ENCODE results near the gene RASGRF2. TPM values are rescaled to one million over a fixed set of nuclear protein-coding genes. Genes with fewer than 3 reads are reported as not detected.

RASGRF2 gene
- polyA plus RNA-seq, 2 of the 4 experiments (the other 2 are of a cell fraction) = 1.4 to 2.1 TPM

- FAIRE-seq = no peak
- 81% methylated on average over 4 of the region's 4 CpGs for WGBS (ENCODE audit: missing lambda C conversion rate)
- CTCF ChIA-PET = interaction anchor here (1.0 to 3.0 kb wide), 3 partner anchors 8 to 56 kb away, joined by 3 to 12 read pairs (median 3); no protein-coding TSS in a partner anchor
Observed at GRCh38 chr5:81244451-81244850, 284.3 kb downstream of the RASGRF2 start.

GRCh38 chr5:81245871-81246235 lies 285.7 kb downstream of the RASGRF2 start:
- Histone ChIP-seq H3K4me1 (peaks cover 29% of the 10 kb centered on the region), H3K4me2 (peak overlapping the region; percentile 51), H3K4me3 (no peak overlapping the region), H3K27ac (peak overlapping the region; percentile 61 to 67; a peak in 4 of 6 replicates), H3K9me3 (peaks cover 6% of the 10 kb centered on the region; the same call in 1 of the 3 replicates)
- CTCF ChIA-PET = interaction anchor here (3.0 kb wide), 1 partner anchor 54 kb away, joined by 12 read pairs; no protein-coding TSS in a partner anchor
- POLR2A ChIA-PET = no interaction called here
- ATAC-seq (no peak), FAIRE-seq (no peak), DNase-seq (ENCODE audit: low read depth in 1 of 2, low spot score in 1 of 2) (no peak)
- TF ChIP-seq RFX5 (IDR thresholded peaks at IDR 0.05) (no peak), MYC (IDR thresholded peaks at IDR 0.05; ENCODE audit: borderline replicate concordance, low read length) (no peak), EHF (CRISPR knock-in tag; IDR thresholded peaks at IDR 0.05) (no peak), MAX (IDR thresholded peaks at IDR 0.05) (no peak), FOXS1 (CRISPR knock-in tag; IDR thresholded peaks at IDR 0.05) (no peak), FOSL2 (IDR thresholded peaks at IDR 0.05) (no peak), FOSL2 (CRISPR knock-in tag; IDR thresholded peaks at IDR 0.05) (no peak), PBX3 (IDR thresholded peaks at IDR 0.05) (no peak), KDM5A (IDR thresholded peaks at IDR 0.05) (no peak), RNF2 (IDR thresholded peaks at IDR 0.05; ENCODE audit: borderline replicate concordance, low read depth) (no peak), EP300 (IDR thresholded peaks at IDR 0.05) (no peak), RCOR1 (IDR thresholded peaks at IDR 0.05; ENCODE audit: low read depth, low read length) (no peak), USF2 (IDR thresholded peaks at IDR 0.05) (no peak), SREBF2 (IDR thresholded peaks at IDR 0.05) (no peak)
- 75% methylated on average over 5 of the region's 5 CpGs for WGBS (ENCODE audit: missing lambda C conversion rate)

More at GRCh38 chr5:81244451-81244850, 284.3 kb downstream of the RASGRF2 start:
- peak overlapping the region; percentile 51; the same call in 1 of the 3 replicates for H3K4me2 ChIP-seq
- ATAC-seq (no peak), DNase-seq (ENCODE audit: low read depth in 1 of 2, low spot score in 1 of 2) (no peak)
- H3K4me1 ChIP-seq = peaks cover 29% of the 10 kb centered on the region
- H3K9me3 ChIP-seq = no peaks in the 10 kb centered on the region
- H3K27ac ChIP-seq = peak overlapping the region in 1 of 2 experiments; percentile 41; a peak in 1 of 6 replicates
- no peak overlapping the region for H3K4me3 ChIP-seq
- no peak for TF ChIP-seq HOXA7 (CRISPR knock-in tag; IDR thresholded peaks at IDR 0.05)
- TF ChIP-seq RNF2 (IDR thresholded peaks at IDR 0.05; ENCODE audit: borderline replicate concordance, low read depth) = no peak
- no peak for TF ChIP-seq CHD2 (IDR thresholded peaks at IDR 0.05; ENCODE audit: low read length, partially characterized antibody)
- no peak for TF ChIP-seq JUNB (IDR thresholded peaks at IDR 0.05)
- no peak for TF ChIP-seq HEYL (CRISPR knock-in tag; IDR thresholded peaks at IDR 0.05)
- TF ChIP-seq BCL3 (IDR thresholded peaks at IDR 0.05) = no peak
- no peak for TF ChIP-seq NFE2L2 (conservative IDR thresholded peaks at IDR 0.05; ENCODE audit: low read length)
- TF ChIP-seq CBX2 (IDR thresholded peaks at IDR 0.05; ENCODE audit: borderline replicate concordance, low read depth) = no peak
- TF ChIP-seq NR3C1 (IDR thresholded peaks at IDR 0.05) = no peak
- TF ChIP-seq FOXS1 (CRISPR knock-in tag; IDR thresholded peaks at IDR 0.05) = no peak
- TF ChIP-seq SMC3 (IDR thresholded peaks at IDR 0.05) = no peak
- TF ChIP-seq EHF (CRISPR knock-in tag; IDR thresholded peaks at IDR 0.05) = no peak
- no peak for TF ChIP-seq HES2 (IDR thresholded peaks at IDR 0.05)
- TF ChIP-seq MAX (IDR thresholded peaks at IDR 0.05) = no peak
- TF ChIP-seq POLR2A (IDR thresholded peaks at IDR 0.05; ENCODE audit: low read length) = no peak
- no peak for TF ChIP-seq HOXB13 (CRISPR knock-in tag; IDR thresholded peaks at IDR 0.05; ENCODE audit: low read depth)
- POLR2A ChIA-PET = no interaction called here

Data from A549 (cell line).